HG03342 (cell line): ENCODE measurements around the gene ASCL2.

Experiments
- ATAC-seq: cut with Tn5 transposase; IDR thresholded peaks from one replicate; pipeline ENCODE4 v1.9.1; 2021; ENCODE audit warnings: mild to moderate bottlenecking, moderate library complexity; ENCODE audit not compliant: unreplicated experiment

The ASCL2 gene

GRCh38 chr11:2270322-2271076, at the start of gene ASCL2:
Gene ASCL2, minus strand, starts transcription at chr11:2270588. Its CDS starts 256 bp downstream, at chr11:2270332.
- no peak for ATAC-seq

- no peak for ATAC-seq
Measured at GRCh38 chr11:2319791-2320472, 49.5 kb upstream of the ASCL2 start.

- no peak for ATAC-seq
Measured at GRCh38 chr11:2318707-2319106, 48.3 kb upstream of the ASCL2 start.

GRCh38 chr11:2318123-2318522, 47.7 kb upstream of the ASCL2 start:
- ATAC-seq = no peak

- ATAC-seq = no peak
Measured at GRCh38 chr11:2317354-2318050, 47.1 kb upstream of the ASCL2 start.

DNA sequence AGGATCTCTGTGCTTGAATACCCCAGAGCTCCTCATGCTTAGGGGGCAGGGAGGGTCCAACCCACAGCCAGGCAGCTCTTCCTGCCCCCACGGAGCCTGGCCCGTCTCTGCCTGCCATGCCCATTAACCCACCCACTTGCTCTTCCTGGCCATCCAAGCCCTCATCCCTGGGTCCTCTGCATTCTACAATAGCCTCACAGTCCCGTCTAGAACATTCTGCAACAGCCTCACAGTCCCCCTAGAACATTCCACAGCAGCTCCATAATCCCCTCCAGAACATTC, 46.5 kb upstream of the ASCL2 start:
- ATAC-seq = no peak

- ATAC-seq = no peak
Measured at GRCh38 chr11:2316169-2316962, 46.0 kb upstream of the ASCL2 start.

DNA sequence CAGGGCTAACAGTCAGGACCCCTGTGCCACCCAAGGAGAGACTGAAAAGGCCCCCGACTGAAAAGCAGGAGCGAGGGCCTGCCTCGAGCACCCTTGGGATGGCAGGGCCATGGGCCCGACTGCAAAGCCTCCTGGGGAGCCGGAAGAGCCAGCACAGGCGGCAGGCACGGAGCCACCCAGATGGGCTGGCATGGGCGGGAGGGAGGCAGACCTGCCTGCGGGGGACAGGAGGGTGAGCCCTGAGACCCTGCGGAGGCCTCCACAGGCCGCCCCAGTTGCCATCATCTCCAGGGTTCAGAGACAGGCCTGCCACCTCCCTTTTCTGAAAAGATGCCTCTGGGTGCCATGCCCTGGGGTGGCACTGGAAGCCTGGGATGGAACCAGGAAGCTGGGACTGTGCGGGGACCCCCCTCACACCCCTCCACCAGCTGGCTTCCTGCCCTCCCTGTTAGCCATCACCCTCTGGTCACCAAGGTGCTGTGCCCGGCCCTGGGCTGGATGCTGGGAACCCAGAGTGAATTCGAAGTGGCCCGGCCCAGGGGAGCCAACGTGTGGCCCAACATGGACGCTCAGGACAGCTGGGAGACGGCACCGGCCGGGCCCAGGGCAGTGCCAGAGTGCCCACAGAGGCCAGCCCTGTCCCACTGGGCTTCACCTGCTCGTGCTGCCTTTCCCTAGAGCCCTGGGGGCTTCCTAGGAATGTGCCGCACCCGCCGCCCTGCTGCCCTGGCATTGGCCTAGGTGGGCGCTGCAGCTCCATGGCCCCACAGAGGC, 45.2 kb upstream of the ASCL2 start:
- no peak for ATAC-seq

- no peak for ATAC-seq
Measured at GRCh38 chr11:2314525-2315394, 44.4 kb upstream of the ASCL2 start.

DNA sequence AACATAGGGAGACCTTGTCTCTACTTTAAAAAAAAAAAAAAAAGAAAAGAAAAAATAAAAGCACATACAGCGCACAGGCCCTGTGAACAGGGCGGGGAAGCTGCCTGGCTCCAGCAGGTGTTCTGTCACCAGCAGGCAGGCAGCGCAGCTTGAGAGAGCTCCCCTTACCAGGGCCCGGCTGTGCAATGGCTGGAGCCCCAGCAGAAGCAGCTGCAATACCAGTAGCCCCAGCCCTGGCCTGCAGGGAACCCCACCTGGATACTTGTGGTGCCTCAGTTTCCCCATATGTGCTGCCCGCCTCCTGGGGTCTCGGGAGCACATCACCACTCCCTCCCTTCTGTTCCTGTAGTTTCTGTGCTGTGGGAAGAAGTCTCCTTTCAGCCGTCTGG, 43.7 kb upstream of the ASCL2 start:
- no peak for ATAC-seq

DNA sequence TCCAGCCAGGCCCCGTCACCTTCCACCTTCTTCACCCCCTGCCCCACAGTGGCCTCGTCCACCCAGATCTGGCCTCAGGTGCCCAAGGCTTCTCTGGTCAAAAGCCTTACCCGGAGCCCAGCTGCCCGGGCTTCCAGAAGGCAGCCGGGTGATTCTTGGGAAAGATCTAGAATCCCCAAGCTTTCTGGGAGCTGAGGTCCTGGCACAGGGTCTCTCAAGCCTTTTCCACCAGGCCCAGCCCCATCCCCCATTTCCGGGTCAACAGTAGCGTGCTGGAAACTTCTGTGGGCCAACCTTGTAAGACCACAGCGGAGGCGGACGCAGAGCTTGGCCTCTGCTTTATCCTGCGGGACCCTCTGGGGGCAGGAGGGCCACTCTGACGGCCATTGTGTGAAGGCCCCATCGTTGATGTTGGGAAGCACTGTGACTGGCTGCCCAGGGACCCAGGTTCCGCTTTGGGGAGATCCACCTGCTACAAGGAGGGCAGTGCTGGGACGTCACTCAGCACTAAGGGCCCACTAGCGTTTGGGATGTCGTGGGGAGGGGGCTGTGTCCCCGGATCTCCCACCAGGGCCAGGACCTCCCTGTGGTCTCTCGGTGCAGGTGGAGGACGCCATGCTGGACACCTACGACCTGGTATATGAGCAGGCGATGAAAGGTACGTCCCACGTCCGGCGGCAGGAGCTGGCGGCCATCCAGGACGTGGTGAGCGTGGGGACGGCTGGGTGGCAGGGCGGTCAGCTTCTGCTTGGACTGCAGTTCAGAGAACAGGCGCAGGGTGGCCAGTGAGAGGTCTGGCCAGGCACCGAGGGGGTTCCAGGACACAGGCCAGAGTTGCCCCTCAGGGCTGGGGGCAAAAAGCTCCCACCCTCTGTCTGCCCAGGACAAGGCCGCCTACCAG, 42.9 kb upstream of the ASCL2 start:
- no peak for ATAC-seq

DNA sequence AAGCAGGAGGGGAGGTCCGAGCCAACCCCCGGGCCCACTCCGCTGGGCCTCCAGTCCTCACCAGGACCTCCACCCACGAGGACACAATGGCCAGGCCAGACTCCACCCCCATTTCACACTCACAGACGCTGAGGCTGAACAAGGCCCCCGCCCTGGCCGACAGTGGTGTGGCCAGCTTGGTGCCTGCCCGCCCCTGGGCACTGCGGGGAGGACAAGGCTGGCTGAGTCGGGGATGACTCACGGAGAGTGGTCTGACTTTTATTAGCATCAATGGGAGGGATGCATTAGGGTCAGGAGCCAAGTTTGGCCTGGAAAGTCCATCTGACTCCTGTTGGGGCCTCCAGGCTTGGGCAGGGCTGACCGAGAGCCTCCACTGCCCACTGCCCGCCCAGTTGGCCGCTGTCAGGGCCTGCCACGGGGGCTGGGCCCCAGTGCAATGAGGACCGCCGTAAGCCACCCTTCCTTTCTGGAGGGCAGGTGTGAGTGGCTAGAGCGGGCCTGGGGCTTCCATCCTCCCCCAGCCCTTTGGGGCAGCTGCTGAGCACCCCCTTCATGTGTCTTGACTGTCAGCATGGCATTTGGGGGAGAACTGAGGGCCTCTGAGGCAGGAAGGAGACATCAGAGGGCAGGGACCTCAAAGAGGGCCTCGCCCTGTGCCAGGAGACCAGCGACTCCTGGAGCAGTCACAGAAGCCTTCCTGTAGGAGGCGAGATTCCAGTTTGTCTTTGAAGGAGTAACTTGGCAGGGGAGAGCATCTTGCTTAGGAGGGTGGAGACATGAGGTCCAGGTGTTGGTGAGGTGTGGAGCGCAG, 42.0 kb upstream of the ASCL2 start:
- ATAC-seq = no peak

- no peak for ATAC-seq
Measured at GRCh38 chr11:2311353-2312133, 41.2 kb upstream of the ASCL2 start.

DNA sequence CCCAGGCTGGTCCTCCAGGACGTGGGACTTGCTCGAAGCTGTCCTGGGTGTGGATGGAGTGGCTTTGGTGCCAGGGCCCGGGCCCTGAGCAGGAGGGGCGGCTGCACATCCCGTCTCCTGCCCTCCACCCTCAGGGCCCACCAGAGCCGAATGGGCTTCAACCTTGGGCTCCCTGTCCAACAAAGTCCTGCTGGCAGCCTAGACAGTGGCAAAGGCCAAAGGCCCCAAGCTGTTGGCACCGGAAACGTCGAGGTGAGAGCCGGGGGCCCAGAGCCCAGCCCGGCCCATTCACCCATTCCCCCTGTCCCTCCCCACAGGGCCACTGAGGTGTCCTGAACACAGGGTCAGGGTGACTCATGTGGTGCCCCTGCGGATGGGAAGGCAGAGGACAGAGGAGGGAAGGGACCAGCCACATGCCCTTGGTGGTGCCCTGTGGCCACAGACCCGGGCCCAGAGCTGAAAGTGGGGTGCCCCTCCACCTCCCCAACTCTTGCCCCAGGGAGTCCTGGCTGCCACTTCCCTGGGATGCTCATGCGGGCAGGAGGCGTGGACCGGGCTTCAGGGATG, 40.5 kb upstream of the ASCL2 start:
- ATAC-seq = no peak

DNA sequence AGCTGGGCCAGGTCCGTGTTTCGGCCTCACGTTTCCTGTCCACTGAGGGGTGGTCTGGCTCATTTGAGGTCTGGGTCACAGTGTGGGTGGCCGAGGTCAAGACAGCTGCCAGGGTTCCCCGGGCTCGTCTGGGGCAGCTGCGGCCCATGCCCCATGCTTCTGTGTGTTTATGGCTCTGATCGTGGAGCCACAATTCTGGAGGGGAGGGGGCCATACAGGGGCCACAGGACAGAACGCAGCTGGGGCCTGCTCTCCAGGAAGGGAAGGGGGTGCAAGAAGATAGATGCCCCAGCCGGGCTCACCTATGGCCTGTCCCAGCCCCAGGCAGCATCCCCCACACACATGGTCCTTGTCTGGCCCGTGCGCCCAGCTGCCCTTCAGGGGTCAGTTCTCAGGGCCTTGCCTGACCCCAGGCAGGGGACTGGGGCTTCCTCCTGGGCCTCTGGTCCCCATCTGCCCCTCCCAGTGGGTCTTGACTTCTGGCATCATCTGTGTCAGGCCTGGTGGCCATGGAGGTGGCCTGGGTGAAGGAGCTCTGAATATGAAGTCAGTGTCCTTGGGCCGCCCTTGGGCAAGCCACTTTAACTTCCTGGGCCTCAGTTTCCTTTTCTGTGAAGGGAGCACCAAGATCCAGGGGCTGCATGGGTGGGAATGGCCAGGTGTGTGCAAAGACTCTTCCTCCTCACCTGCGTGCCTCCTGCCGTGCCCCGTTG, 39.8 kb upstream of the ASCL2 start:
- no peak for ATAC-seq
